Retina (tissue), 1 donor: ENCODE measurements around the gene ERVK3-1.
"Not testable (repeated sequence)": the region's sequence is repeated elsewhere in the genome, so short reads cannot be mapped to it uniquely, and the experiment has no call there.

ENCODE experiments used
- DNase-seq: peaks from one replicate; pipeline ENCODE4 v3.0.0-alpha.2; 2016

The ERVK3-1 gene

GRCh38 chr19:58305065-58305931, at the start of gene ERVK3-1:
Gene ERVK3-1 (plus strand): TSS chr19:58305377. CDS start chr19:58312169, 6,792 bp downstream.
- peak; percentile 95 for DNase-seq

- DNase-seq = not testable (repeated sequence)
Measured at GRCh38 chr19:58258259-58258658, 46.9 kb upstream of the ERVK3-1 start.

- DNase-seq = no peak
Measured at GRCh38 chr19:58261600-58261967, 43.6 kb upstream of the ERVK3-1 start.

GRCh38 chr19:58261968-58262921, 42.9 kb upstream of the ERVK3-1 start:
- DNase-seq = no peak

GRCh38 chr19:58262922-58263296, 42.3 kb upstream of the ERVK3-1 start:
- DNase-seq = no peak

GRCh38 chr19:58265100-58265499, 40.1 kb upstream of the ERVK3-1 start:
- DNase-seq = no peak

GRCh38 chr19:58268344-58268743, 36.8 kb upstream of the ERVK3-1 start:
- no peak for DNase-seq

- no peak for DNase-seq
Measured at GRCh38 chr19:58274771-58275201, 30.4 kb upstream of the ERVK3-1 start.

- no peak for DNase-seq
Measured at GRCh38 chr19:58275564-58275963, 29.6 kb upstream of the ERVK3-1 start.

GRCh38 chr19:58277197-58277596, 28.0 kb upstream of the ERVK3-1 start:
- no peak for DNase-seq

GRCh38 chr19:58277748-58278540, 27.2 kb upstream of the ERVK3-1 start:
- no peak for DNase-seq

GRCh38 chr19:58278541-58279041, 26.6 kb upstream of the ERVK3-1 start, which contains the start of gene ZNF8:
Gene ZNF8 (plus strand): TSS chr19:58278955. CDS start chr19:58279082, 127 bp downstream.
- DNase-seq = peak; percentile 97

- no peak for DNase-seq
Measured at GRCh38 chr19:58279042-58279924, 25.9 kb upstream of the ERVK3-1 start.

- DNase-seq = no peak
Measured at GRCh38 chr19:58279925-58280316, 25.3 kb upstream of the ERVK3-1 start.

GRCh38 chr19:58284199-58284598, 21.0 kb upstream of the ERVK3-1 start:
- no peak for DNase-seq

- no peak for DNase-seq
Measured at GRCh38 chr19:58291943-58292342, 13.2 kb upstream of the ERVK3-1 start.

- no peak for DNase-seq
Measured at GRCh38 chr19:58294743-58295374, 10.3 kb upstream of the ERVK3-1 start.

- no peak for DNase-seq
Measured at GRCh38 chr19:58296104-58296503, 9.1 kb upstream of the ERVK3-1 start.

- DNase-seq = no peak
Measured at GRCh38 chr19:58300620-58301019, 4.6 kb upstream of the ERVK3-1 start.

GRCh38 chr19:58304255-58304654, 922 bp upstream of the ERVK3-1 start:
- DNase-seq = no peak

GRCh38 chr19:58304748-58305064, 471 bp upstream of the ERVK3-1 start:
- no peak for DNase-seq
